PC-9 (cell line): ENCODE results near the gene DLG2. TPM values are rescaled to one million over a fixed set of nuclear protein-coding genes. Genes with fewer than 3 reads are reported as not detected.

ENCODE experiments used
- BruUV-seq: library from RNA; stranded (reverse); fragments of 400-500 nt; replicated peaks from 2 replicates; lab custom pipeline; 2021; lab: Mats Ljungman, UMichigan
- CTCF ChIA-PET: fragments of 300-600 bp; sonication (Branson Sonifier 250); formaldehyde crosslinking; loops from one replicate; lab custom pipeline; 2022; ENCODE audit warnings: antibody characterized with exemption; lab: Charles Lee
- POLR2A ChIA-PET: fragments of 300-600 bp; sonication (Branson Sonifier 250); formaldehyde crosslinking; loops from one replicate; lab custom pipeline; 2022; ENCODE audit warnings: antibody characterized with exemption; ENCODE audit not compliant: unreplicated experiment; lab: Charles Lee
- DNase-seq, 2 experiments: peaks; one replicate each; pipeline versions ENCODE4 v3.0.0 to v3.0.0-alpha.2; 2015 to 2022; ENCODE audit warnings: mixed read lengths in 1 of 2
- H2AFZ ChIP-seq: fragments of 200-600 bp; sonication (generic); 2 replicates; pipeline ENCODE4 v1.8.1; 2017; ENCODE audit warnings: antibody characterized with exemption
- H3F3A ChIP-seq: fragments of 200-600 bp; sonication (generic); 2 replicates; pipeline ENCODE4 v1.8.1; 2017; ENCODE audit warnings: antibody characterized with exemption, mild to moderate bottlenecking, low read depth; ENCODE audit not compliant: insufficient read depth
- H3K27ac ChIP-seq: fragments of 200-600 bp; sonication (generic); 2 replicates; pipeline ENCODE4 v1.6.1; 2016; ENCODE audit warnings: mixed run types
- H3K27me3 ChIP-seq: fragments of 200-600 bp; sonication (generic); 2 replicates; pipeline ENCODE4 v1.6.1; 2016; ENCODE audit warnings: low read depth, mixed run types; ENCODE audit not compliant: insufficient read depth
- H3K36me3 ChIP-seq: fragments of 200-600 bp; sonication (generic); 2 replicates; pipeline ENCODE4 v1.6.1; 2016; ENCODE audit warnings: low read depth, mixed run types
- H3K4me1 ChIP-seq: fragments of 200-600 bp; sonication (generic); replicated peaks from 2 replicates; pipeline ENCODE4 v1.6.1; 2016; ENCODE audit warnings: mixed run types; ENCODE audit not compliant: insufficient read depth
- H3K4me2 ChIP-seq: fragments of 200-600 bp; sonication (generic); 2 replicates; pipeline ENCODE4 v1.6.1; 2017; ENCODE audit warnings: mixed run types
- H3K4me3 ChIP-seq: fragments of 200-600 bp; sonication (generic); 2 replicates; pipeline ENCODE4 v1.6.1; 2016; ENCODE audit warnings: mixed run types
- H3K79me2 ChIP-seq: fragments of 200-600 bp; sonication (generic); 2 replicates; pipeline ENCODE4 v1.6.1; 2017; ENCODE audit warnings: low read depth, mixed run types
- H3K9me2 ChIP-seq: fragments of 200-600 bp; sonication (generic); 2 replicates; pipeline ENCODE4 v1.8.1; 2017; ENCODE audit warnings: mild to moderate bottlenecking; ENCODE audit not compliant: insufficient read depth
- H3K9me3 ChIP-seq: fragments of 200-600 bp; sonication (generic); 2 replicates; pipeline ENCODE4 v1.8.1; 2016; ENCODE audit warnings: low read depth; ENCODE audit not compliant: insufficient read depth
- H4K20me1 ChIP-seq: fragments of 200-600 bp; sonication (generic); 2 replicates; pipeline ENCODE4 v1.8.1; 2017; ENCODE audit not compliant: insufficient read depth
- EZH2 ChIP-seq: fragments of 200-600 bp; sonication (generic); IDR thresholded peaks from 2 replicates; pipeline ENCODE4 v1.8.0; 2017; ENCODE audit warnings: antibody characterized with exemption, low read depth
- intact Hi-C: fragments of 100-400 bp; cut with micrococcal nuclease; formaldehyde crosslinking; loops from one replicate; pipeline ENCODE4 v1.10.0; 2022; ENCODE audit not compliant: unreplicated experiment
- total RNA-seq: library from RNA; stranded (reverse); gene quantifications from 2 replicates; pipeline ENCODE4 v1.2.3, GENCODE V29; 2021
- TF ChIP-seq, protein P1 (sequence below): fragments of 200-600 bp; sonication (generic); conservative IDR thresholded peaks from 2 replicates; pipeline ENCODE4 v1.6.1; 2017; ENCODE audit warnings: mixed run types, antibody characterized with exemption, mild to moderate bottlenecking, moderate library complexity

Gene DLG2
- total RNA-seq, 1 experiment from 2014 or later = 6.4 TPM

DNA sequence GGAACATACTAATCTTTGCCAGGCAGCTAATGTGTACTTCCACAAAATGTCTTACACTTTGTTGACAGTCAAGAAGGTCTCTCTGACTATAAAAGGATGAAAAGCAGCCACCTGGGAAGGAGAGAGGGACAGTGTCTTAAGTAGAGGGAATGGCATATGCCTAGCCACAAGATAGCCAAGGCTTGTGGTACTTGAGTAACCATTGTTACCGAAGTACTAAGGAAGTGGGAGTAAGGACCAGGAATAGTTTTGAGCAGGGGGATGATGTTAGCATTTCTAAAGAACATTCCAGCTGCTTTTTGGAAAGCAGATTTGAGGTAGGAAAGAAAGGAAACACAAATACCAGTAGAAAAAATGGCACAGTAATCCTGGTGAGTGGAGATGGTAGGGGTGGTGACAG is 24.0 kb upstream of the DLG2 start:
- intact Hi-C loops = no loop called here
- no peaks in the 10 kb centered on the region for H3K9me2 ChIP-seq
- no TSS peak for BruUV-seq
- no peak for DNase-seq
- peaks cover 83% of the 10 kb centered on the region for H3F3A ChIP-seq
- H3K79me2 ChIP-seq = peaks cover 29% of the 10 kb centered on the region
- H3K27me3 ChIP-seq = no peaks in the 10 kb centered on the region
- peaks cover 29% of the 10 kb centered on the region for H3K4me1 ChIP-seq
- no peak for TF ChIP-seq EZH2
- TF ChIP-seq, protein P1, sequence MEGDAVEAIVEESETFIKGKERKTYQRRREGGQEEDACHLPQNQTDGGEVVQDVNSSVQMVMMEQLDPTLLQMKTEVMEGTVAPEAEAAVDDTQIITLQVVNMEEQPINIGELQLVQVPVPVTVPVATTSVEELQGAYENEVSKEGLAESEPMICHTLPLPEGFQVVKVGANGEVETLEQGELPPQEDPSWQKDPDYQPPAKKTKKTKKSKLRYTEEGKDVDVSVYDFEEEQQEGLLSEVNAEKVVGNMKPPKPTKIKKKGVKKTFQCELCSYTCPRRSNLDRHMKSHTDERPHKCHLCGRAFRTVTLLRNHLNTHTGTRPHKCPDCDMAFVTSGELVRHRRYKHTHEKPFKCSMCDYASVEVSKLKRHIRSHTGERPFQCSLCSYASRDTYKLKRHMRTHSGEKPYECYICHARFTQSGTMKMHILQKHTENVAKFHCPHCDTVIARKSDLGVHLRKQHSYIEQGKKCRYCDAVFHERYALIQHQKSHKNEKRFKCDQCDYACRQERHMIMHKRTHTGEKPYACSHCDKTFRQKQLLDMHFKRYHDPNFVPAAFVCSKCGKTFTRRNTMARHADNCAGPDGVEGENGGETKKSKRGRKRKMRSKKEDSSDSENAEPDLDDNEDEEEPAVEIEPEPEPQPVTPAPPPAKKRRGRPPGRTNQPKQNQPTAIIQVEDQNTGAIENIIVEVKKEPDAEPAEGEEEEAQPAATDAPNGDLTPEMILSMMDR = no peak
- H3K36me3 ChIP-seq = peaks cover 15% of the 10 kb centered on the region
- peaks cover 5% of the 10 kb centered on the region; the same call in 1 of the 2 replicates for H4K20me1 ChIP-seq
- ChIA-PET POLR2A (interaction anchor here (0.6 kb wide), 1 partner anchor 523 kb away, joined by 4 read pairs; no protein-coding TSS in a partner anchor), CTCF (no interaction called here)
- H3K27ac ChIP-seq = no peak overlapping the region
- H3K4me2 ChIP-seq = no peak overlapping the region
- no peak overlapping the region for H2AFZ ChIP-seq
- no peak overlapping the region for H3K4me3 ChIP-seq
- H3K9me3 ChIP-seq = no peaks in the 10 kb centered on the region

DNA sequence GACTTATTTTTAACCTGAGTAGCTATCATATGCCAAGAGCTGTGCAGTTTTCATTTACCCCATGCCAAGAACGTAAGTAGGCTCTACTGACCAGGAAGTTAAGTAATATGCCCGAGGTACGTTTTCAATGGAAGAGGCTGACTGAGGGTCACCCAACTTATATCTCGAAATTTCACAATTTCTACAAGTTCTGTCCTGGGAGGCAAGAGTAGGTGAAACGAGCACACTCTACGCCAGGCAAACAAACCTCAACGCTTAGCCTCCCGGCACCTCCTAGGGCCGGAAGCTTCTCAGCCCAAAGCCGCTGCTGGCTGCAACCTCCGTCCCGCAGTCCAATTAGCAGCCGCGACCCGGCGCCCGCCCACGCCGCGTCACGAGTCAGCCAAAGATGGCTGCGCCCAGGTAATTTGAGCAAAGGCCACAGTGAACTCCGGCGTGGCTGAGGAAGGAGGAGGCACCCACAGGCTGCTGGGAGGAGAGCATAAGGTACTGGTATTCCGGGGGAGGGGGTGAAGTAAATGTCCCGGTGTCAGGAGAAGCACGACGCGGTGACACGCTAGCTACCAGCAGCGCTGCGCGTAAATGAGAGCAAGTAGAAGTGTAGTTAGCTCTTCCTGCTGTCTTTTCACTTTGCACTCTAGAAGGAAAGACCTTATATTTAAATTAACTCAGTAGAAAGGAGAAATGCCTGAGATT is 20.6 kb upstream of the DLG2 start, which contains the start of gene TMEM126A:
TMEM126A (plus strand) TSS at position 364 of the 696 bp plus-strand sequence. CDS start 2,289 bp downstream, outside the sequence.
- Histone ChIP-seq H3K27me3 (no peaks in the 10 kb centered on the region), H4K20me1 (no peaks in the 10 kb centered on the region), H3K36me3 (peaks cover 5% of the 10 kb centered on the region), H2AFZ (peak within 1 kb of the TSS; percentile 92), H3F3A (peaks cover 53% of the 10 kb centered on the region), H3K4me1 (peaks cover 24% of the 10 kb centered on the region), H3K9me2 (no peaks in the 10 kb centered on the region), H3K4me3 (peak within 1 kb of the TSS; percentile 72), H3K9me3 (no peaks in the 10 kb centered on the region), H3K27ac (peak within 1 kb of the TSS; percentile 76), H3K79me2 (peaks cover 26% of the 10 kb centered on the region), H3K4me2 (peak within 1 kb of the TSS; percentile 90)
- intact Hi-C loops = loop anchor here (2.0 kb wide), 1 partner anchor 17 kb away; the partner anchor contains the start of gene CREBZF
- no TSS peak for BruUV-seq
- ChIA-PET POLR2A (interaction anchor here (0.5 to 0.9 kb wide), 6 partner anchors 12 to 959 kb away, joined by 3 to 10 read pairs (median 5); no protein-coding TSS in a partner anchor), CTCF (interaction anchor here (1.2 kb wide), 1 partner anchor 12 kb away, joined by 3 read pairs; no protein-coding TSS in a partner anchor)
- TF ChIP-seq, protein P1 = no peak
- TF ChIP-seq EZH2 = no peak
- DNase-seq = peak; percentile 90 to 95

DNA sequence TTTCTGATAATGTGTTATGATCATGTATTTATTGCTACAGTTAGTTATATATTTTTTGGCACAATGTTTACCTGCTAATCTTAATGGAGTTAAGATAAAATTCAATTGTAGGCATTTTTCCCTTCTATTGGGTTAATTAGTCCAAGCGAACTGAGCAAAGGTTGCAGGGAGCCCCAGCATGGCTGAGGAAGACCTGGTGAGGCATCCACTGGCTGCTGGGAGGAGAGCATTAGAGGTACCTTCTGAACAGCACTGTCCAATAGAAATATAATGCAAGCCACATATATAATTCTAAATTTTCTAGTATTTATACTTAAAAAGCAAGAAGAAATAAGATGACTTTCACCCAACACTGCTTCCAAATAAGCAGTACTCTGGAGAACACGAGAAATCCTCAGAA is 19.9 kb upstream of the DLG2 start:
- POLR2A ChIA-PET = interaction anchor here (0.6 to 0.9 kb wide), 2 partner anchors 18 to 519 kb away, joined by 6 to 10 read pairs; no protein-coding TSS in a partner anchor
- Histone ChIP-seq H3K9me2 (no peaks in the 10 kb centered on the region), H3K4me2 (peak overlapping the region; percentile 90), H3K4me1 (peaks cover 24% of the 10 kb centered on the region), H3K4me3 (peak overlapping the region; percentile 72), H3K9me3 (no peaks in the 10 kb centered on the region), H3K27ac (peak overlapping the region; percentile 76), H3K36me3 (peaks cover 5% of the 10 kb centered on the region), H3F3A (peaks cover 49% of the 10 kb centered on the region), H2AFZ (peak overlapping the region; percentile 92), H3K79me2 (peaks cover 26% of the 10 kb centered on the region), H3K27me3 (no peaks in the 10 kb centered on the region), H4K20me1 (no peaks in the 10 kb centered on the region)
- CTCF ChIA-PET = interaction anchor here (1.2 kb wide), 1 partner anchor 12 kb away, joined by 3 read pairs; no protein-coding TSS in a partner anchor
- BruUV-seq = no TSS peak
- intact Hi-C loops = no loop called here
- DNase-seq = peak in 1 of 2 experiments; percentile 31
- TF ChIP-seq EZH2 = no peak
- TF ChIP-seq, protein P1 = no peak
